ENCODE data around the gene GPR31.

The GPR31 gene

DNA sequence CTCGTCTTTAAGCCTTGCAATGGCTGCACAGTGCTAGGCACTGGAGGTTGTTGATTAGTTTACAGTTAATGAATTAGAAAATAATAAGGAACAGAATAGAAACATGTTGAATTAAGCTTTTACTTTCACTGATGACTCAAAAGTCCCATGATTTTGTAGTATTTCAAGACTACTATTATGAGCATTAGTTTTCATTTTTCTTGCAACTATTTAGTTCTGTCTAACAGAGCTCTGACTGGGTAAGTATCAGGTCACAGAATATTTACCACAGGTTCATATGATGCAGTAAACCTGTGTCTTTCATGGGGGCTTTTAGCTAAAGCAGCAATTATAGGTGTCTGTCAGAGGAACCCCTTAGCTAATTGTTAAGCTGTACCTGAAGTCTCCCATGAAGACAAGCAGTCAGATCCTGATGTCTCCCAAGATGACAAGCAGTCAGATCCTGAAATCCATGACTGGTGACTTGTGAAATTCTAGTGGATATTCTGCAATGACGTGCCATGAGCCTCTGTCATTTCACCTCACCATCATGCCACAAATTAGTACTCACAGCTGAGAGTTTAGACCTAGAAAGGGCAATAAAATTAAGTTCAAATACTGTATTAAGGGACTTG, 8.2 kb upstream of the GPR31 start:
- DNase-seq = no peak

GRCh38 chr6:167164261-167164660, 6.5 kb upstream of the GPR31 start:
- DNase-seq = no peak

DNA sequence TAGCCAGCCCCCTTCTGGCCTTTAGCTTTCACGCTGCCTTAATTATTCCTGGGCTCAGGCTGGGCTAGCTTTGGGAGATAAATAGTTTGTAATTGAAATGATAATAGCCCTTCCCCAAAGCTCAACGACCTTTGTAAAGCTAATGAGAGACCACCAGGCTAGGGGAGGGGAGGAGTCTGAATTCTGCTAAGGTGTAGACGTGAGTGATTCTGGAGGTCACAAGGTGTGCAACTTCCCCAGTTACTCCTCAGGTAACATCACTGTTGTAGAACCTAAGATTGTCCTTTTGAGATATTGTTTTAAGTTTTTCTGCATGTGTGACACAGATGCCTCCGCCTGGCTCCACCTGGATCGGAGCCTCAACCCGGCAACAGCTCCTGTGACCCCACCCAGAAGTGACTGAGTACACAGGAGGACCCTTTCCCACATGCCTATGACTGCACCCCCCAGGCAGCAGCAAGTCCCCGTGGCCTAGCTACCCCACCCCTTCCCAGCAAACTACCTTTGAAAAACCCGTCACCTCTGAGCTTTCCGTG, 5.8 kb upstream of the GPR31 start:
- no peak for DNase-seq

GRCh38 chr6:167162591-167162990, 4.8 kb upstream of the GPR31 start:
- no peak for DNase-seq

GRCh38 chr6:167161851-167162467, 4.2 kb upstream of the GPR31 start:
- no peak for DNase-seq

DNA sequence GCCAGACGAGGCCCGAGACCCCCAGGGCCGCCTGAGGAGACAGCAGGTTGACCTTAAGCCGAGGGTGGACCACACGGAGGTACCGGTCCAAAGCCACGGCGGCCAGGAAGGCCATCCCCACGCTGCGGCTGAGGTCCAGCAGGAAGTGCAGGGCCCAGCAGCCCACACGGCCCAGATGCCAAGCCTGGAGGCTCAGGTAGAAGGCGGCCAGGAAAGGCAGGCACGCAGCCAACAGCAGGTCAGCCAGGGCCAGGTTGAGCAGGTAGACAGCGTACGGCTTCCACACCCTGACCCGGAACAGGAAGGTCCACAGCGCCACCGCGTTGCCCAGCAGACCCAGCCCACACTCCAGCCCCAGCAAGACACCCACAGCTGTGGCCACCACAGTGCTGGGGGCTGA, 366 bp downstream of the GPR31 start:
- DNase-seq = no peak

GRCh38 chr6:167154895-167155294, 2.9 kb downstream of the GPR31 start:
- no peak for DNase-seq

DNA sequence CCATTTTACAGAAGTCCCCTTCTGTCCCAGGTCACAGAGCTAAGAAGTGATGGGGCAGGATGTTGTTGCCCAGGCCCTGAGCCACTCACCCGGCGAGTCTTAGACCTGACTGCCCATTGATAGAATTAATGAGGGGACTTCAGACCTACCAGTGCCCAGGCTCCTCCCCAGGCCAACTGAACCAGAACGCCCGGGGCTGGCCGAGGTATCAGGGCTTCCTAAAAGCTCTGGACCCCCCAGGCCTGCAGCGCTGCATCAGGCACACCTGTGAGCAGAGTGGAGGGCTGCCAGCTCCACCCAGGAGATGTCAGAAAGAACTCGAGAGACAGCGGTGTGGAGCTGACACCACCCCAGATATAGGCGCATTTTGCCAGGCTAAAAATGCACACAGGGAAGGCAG, 3.5 kb downstream of the GPR31 start:
- DNase-seq = no peak

GRCh38 chr6:167153521-167153959, 4.2 kb downstream of the GPR31 start:
- DNase-seq = peak; percentile 26

DNA sequence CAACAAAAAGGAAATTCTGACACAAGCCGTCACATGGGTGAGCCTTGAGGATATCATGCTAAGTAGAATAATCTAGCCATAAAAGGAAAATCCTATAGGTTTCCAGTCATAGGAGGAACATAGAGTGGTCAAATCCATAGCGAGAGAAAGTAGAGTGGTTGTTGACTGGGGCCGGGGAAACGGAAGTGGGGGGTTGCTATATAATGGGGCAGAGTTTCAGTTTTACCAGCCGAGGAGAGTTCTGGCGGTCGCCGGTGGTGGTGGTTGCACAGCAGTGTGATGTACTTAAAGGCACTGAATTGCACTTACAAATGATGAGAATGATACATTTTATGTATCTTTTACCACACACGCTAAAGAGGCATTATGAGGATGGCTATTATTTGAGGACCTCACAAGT, 4.9 kb downstream of the GPR31 start:
- peak; percentile 27 for DNase-seq

DNA sequence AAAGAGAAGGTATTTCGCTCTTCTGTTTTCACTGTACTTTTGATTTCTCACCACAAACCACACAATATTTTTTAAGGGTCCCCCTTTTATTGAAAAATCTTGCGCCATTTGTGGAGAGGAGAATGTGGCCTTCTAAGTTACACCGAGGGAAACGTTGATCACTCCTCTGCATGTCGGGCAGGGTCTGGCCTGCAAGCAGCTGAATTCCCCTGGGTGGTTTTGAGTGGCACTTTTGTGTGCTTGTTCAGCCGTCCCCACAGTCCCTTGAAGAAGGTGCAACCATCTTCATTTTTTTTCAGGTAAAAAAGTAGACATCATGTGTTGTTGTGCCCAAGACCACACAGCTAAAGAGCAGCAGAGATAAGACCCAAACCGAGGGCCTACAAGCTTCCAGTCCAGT, 6.1 kb downstream of the GPR31 start:
- DNase-seq = no peak

- no peak for DNase-seq
Measured at GRCh38 chr6:167150941-167151549, 6.7 kb downstream of the GPR31 start.

GRCh38 chr6:167148997-167149396, 8.8 kb downstream of the GPR31 start:
- no peak for DNase-seq

GRCh38 chr6:167148021-167148420, 9.8 kb downstream of the GPR31 start:
- no peak for DNase-seq

- no peak for DNase-seq
Measured at GRCh38 chr6:167146977-167147376, 10.8 kb downstream of the GPR31 start.

DNA sequence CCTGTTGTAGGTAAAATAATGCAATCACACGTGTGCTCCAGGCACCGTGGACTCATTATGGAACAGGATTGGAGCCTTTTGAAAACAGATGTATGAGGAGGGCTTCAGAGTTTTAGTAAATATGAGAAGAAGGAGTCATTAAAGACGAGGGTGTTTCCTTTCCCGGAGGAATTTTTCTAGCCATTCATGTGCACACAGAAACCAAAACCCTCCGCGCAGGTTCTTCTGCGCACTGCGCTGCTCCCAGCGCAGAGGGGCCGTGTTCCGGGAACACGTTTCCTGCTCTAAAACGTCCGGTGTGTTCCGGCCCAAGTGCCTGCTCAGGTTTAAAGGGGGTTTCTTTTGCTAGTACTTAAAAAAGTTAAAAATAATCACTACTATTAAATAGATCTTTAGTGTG, 11.6 kb downstream of the GPR31 start:
- no peak for DNase-seq

DNA sequence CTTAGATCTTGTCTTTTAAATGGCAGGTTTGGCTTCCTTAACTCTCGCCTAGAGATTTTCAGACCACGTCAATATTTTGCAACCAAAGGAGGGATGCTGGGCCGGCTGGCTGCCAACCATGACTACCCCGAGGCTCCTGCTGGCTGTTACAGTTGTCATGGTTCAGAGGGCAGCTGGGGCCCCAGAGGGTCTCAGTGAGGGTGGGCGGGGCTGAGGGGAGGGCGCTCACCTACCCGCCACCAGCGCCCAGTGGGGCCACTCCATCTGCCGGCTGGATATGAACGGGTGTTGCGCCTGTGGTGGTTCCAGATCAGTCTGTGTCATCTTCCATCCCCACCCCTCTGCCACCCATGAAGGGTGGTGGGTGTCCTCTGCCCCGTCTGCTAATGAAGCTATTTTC, 12.3 kb downstream of the GPR31 start:
- no peak for DNase-seq

DNA sequence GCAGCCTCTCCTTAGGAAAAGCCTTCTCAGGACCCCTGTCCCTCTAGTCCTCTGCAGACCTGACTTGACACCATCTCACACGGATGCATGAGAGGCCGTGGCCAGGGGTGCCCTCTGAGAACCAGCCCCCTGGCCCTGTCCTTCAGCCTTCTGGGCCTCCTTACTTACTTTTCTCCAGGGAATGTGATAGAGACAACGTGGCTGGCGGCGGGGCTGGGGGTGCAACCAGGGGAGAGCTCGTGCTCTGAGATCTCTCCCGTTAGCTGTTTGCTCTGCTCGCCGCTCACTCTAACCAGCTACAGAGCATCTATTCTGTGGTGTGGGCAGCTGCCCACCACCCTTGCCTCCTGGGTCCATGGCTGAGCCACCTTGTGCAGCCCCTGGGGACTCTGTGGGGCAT, 14.7 kb downstream of the GPR31 start:
- no peak for DNase-seq

- no peak for DNase-seq
Measured at GRCh38 chr6:167142433-167142761, 15.4 kb downstream of the GPR31 start.

GRCh38 chr6:167141667-167142432, 15.9 kb downstream of the GPR31 start:
- peak; percentile 56 for DNase-seq

GRCh38 chr6:167140589-167141474, 16.9 kb downstream of the GPR31 start:
- no peak for DNase-seq

GRCh38 chr6:167139761-167140160, 18.0 kb downstream of the GPR31 start:
- DNase-seq = no peak

DNA sequence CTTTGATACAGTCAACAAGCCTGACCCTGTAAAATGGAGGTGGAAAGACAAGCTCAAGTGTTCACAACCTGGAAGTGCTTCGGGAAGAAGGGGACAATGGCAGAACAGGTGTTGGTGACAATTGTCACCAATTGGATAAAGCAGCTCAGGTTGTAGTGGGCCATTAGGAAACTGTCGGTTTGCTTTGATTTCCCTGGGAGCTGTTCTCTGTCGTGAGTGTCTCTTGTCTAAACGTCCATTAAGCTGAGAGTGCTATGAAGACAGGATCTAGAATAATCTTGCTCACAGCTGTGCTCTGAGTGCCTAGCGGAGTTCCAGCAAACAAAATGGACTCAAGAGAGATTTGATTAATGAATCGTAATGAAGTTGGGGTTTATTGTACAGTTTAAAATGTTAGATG, 19.9 kb downstream of the GPR31 start:
- no peak for DNase-seq

Data from CD4-positive, alpha-beta T cell treated with Interleukin-17A for 1 hour (primary cell).